GF-D8 (cell line): ENCODE measurements around the gene KCNH3.

Experiments used
- DNase-seq: peaks from one replicate; lab custom pipeline; 2025; lab: John Stamatoyannopoulos, UW

Gene KCNH3

DNA sequence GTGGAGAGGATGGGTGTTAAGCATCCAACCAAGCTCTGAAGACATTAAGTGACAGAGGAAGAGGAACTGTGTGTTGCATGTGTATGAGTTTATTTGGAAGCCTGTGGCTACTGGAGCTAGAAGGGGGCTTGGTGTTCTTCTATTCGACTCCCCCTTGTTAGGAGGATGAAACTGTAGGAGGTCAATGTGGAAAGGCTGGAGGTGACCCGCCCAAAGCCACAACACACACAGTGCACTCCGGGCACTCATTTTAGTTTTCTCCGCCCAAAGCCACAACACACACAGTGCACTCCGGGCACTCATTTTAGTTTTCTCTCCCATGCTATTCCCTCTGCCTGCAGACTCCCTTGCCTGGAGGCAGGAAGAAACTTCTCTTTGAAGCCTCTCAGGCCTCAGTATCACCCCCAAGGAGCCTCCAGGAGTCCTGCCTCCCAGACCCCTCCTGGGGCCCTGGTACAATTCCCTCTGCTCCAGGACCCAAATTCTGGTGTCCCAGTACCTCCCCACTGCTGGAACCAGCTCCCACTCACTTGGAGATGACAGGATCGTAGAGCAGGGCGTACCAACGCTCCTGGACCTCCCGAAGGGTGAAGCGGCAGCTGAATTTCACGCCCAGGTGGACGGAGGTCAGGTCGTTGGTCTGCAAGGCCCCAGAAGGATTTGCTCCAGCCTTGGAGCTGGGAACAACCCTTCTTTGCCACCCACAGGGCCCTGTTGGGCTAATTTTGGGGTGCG, 25.3 kb downstream of the KCNH3 start:
- DNase-seq: no peak

DNA sequence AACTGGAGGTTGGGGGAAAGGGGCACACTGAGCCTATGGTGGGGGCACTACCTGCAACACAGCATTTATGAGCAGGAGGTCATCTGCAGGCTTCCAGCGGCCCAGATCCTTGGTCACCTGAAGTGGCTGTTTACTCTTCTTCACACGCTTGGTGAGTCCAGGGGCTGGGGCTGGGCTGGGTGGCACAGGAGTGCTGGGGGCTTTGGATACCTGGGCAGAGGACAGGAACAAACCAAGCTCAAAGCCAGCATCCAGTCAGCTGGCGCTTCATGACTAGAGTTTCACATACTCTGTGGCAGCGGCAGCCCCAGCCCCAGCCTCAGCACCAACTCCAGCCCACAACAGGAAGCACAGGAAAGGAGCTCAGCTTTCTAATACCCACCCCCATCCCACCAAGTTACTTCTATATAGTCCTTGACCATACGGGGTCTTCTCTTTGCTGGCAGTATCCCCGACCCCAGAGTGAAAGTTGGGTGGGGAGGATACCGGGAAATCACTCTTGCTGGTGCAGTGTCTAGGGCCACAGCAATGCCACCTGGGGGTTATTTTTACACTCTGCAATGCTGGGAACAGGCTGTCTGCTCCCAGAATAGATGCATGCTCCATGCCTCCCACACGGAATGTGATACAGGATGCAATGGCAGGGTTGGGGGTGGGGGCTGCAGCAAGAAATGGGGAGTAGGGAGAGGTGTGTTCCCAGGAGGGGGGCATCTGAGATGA, 26.0 kb downstream of the KCNH3 start:
- no peak for DNase-seq

DNA sequence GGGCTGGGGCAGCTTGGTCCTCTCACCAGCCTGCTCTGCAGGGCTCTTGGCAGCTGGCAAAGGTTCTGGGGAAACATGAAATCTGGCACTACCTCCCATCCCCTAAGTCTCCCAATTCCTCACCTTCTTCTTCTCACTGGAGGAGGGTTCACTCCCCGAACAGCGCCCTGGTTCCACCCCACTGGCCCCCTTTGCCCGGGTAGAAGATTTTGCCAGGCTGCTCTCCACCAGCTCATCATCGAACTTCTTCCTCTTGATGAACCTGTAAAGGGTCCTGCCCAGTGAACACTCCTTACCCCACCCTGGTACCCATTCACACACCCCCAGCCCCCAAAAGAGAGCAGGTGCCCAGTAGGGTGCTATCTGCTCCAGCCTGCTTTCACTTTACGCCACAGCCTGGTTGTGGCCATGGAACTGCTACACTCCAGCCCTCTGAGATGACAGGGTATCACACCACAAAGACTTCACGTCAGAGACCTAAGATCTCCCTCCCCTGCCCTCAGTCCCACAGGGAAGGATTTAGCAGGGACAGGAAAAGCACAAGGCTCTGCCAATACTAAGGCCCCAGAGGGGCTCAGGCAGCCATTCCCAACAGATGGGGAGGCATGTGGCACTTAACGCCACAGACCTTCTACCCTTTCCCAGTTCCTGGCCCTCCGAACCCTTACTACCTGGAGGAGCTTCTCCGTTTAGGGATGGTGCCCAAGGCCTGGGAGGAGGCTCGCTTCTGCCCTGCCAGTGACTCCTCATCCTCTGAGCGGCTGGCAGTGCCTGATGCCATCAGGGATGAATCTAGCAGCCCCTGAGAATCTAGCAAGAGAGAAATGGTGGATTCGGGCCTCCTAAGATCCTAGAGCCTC, 26.8 kb downstream of the KCNH3 start:
- no peak for DNase-seq

DNA sequence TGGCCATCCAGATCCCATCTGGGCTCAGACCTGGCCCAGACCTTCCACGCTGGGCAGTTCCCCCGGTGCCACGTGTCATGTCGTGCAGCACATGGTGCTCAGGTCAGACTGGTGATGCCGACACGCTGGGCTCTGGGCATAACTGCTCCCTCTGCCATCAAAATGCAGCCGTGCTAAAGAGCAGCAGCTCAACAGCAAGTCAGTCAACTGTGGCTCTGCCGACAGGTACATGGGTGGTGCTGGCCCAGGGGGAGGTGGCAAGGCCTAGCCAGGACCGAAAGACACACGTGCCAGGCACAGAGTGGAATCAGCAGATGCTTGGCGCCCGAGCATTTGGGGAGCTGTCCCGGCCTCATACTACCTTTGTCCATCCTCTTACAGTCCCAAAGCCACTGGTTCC, 27.5 kb downstream of the KCNH3 start:
- no peak for DNase-seq

DNA sequence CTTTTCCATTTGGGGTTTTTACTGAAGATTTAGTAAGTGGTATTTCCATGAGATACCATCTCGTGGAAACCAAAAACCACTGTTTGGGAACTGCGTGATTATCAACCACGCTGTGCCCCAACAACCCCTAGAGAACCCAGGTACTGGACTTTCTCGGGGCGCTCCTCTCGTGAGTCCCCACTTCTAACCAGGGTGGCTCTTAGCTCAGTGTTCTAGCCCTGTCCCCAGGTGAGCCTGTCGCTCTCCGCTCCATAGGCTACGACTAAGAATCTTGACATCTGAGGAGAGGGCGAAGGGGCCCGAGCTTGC, 28.4 kb downstream of the KCNH3 start:
- DNase-seq: no peak

DNA sequence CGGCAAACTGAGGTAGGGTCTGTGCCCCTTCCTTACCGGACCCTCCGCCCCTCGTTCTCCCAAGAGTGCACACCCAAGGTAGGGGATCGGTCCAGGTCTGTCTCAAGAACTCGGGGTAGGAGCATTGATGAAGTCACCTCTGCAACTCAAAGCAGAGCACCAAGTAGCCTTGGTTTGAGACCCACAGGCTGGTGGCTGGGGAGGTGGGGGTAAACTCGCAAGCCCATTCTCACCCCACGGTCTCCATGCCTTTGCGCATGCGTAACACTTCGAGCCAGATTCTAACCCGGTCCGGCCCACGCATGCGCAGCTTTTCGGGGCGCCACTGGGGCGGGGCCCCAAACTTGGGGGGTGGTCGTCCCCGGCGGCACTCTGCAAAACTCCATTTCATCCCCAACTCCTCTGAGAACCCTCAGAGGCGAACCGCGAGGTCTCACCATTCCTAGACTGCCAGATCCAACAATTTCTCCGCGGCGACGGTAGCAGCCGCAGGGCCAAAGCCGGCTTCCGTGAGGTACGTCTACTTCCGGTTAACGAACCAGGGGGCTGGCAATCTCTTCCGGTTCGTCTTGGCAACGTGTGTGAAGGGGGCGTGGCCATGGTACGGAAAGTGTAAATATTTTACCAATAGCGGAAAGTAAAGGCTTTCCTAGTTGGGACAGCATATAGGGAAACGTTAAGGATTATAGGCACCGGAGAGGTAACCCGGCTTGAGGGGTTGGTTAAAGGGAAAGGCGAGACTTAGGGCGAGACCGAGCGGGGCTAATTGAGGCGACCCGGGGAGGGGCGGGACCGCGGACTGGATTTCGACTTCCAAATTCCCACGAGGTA, 29.0 kb downstream of the KCNH3 start, which contains the start of gene MCRS1:
Gene MCRS1 (minus strand): TSS at position 532 of the 831 bp plus-strand sequence. CDS start 1,411 bp downstream, outside the sequence.
- peak; percentile 71 for DNase-seq

DNA sequence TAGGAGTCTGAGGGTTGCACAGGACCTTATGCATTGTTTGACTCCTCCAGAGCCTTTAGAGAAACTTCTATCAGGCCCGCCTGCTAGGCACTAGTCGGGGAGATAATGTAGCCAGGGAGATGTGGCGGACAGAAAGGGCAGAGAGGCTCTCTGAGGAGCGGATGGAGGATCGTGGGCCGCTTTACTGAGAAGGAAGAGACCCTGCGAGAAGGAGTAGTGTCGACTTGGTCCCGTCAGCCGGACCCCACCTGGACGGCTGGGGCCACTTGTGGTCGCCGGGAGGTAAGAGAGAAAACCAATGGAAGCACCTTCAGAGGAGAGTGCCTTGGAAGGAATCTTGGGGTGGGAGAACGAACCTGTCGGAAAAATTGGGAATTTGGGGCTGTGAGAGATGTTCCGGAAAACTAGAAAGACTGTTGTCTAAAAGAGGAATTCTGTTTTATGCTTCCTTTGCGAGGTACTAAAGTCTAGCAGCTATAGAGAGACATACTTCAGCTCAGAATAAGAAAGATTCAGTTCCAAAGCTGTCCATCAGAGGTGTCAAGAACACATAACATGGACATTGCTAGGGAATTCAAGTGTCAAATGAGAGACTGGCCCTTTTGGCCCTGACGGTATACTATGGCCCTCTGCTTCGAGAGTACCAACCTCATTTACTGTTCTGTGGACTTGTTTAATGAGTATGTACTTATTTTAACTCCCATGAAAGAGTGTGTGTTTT, 29.8 kb downstream of the KCNH3 start:
- no peak for DNase-seq

DNA sequence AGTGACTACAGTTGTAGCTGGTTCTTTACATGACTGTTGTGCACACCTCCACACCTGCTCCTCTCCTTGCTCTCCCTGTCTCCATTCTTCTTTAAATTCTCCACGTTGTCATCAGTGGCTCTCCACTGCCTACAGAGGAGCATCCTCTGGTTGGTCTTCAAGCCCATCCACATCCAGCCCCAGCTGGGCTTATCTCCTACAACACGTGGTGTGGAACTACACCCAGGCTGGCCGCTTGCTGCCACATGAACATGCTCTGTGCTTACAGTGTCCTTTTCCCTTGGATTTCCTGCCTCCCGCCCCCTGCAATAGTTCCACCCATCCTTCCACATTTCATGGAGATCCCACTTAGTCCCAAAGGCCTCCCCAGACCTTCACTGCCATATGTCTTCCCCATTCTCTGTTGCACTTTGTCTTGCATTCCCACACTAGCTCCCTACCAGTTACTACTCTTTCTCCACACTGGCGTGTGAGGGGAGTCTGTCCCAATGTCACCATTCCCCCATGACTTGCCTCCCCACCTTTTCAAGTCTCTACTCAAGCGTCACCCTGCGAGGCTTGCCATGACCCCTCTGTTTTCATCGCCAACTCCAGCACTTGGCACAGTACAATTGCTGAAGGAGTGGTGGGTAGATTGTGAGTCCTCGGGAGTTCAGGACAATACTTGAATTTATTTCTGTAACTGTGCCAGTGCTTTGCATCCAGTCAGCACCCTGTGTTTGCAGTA, 38.9 kb downstream of the KCNH3 start:
- no peak for DNase-seq

DNA sequence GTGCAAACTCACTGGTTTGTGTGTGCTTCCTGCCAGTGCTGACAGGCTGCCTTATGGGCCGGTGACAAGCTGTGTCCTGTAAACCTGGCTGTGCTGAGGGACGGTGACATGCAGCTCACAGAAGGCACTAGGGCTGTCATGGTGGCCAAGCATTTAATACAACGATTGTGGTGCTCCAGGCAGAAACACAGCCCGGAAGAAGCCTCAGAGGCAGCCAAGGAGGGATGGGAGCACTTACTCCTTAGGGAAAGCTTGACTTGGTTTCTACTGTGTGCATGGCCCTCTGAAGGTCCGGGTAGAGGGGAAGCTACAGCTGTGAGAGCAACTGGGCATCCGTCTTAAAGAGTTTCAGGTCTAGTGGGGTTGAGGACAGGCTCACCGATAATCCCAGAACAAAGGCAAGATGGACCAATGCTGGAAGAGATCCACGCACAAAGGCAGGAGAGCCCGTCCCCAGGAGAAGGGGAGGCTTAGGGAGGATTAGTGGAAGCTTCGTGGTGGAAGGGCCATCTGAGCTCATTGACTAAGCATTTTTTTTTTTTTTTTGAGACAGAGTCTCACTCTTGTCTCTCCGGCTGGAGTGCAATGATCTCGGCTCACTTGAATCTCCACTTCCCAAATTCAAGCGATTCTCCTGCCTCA, 39.8 kb downstream of the KCNH3 start:
- no peak for DNase-seq

DNA sequence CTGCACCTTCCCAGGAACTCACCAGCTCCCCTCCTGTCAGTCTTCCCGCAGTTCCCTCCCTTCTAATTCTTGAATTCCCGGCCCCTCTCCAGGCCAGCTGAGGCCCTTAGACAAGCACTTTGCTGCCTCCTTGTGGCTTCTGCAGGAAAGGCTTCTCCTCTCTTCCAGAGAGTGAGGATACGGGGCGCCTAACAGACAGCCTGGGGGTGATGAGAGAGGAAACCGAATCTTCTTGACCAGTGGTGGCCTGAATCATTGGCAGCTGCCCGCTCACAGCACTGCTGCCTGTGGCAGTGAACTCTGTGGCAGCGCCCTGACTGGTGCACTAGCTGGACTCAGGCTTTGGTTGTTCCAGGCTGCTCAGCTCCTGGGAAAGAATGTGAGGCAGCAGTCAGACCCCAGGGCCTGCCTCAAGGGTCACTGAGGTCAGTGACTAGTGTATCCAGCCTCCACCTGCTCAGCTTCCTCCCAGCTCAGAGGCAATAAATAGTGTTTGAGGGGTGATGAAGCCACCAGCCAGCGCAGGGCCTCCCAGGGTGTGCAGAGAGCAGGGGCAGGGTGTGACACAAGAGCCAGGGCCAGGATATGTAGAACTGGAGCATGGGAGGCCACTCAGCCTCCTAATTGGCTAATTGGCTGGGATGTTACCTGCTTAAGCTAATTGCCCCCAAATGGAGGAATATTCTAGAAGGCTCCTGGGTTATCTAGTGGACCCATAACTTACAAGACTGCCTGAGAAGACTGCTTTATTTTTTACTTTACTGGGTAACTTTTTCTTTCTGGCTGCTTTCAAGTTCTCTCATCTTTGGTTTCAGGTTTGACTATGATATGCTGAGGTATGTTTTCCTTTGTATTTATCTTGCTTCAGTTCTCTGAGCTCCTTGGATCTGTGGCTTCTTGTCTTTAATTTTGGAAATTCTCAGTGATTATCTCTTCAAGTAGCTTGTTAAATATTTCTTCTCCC, 42.0 kb downstream of the KCNH3 start:
- no peak for DNase-seq

DNA sequence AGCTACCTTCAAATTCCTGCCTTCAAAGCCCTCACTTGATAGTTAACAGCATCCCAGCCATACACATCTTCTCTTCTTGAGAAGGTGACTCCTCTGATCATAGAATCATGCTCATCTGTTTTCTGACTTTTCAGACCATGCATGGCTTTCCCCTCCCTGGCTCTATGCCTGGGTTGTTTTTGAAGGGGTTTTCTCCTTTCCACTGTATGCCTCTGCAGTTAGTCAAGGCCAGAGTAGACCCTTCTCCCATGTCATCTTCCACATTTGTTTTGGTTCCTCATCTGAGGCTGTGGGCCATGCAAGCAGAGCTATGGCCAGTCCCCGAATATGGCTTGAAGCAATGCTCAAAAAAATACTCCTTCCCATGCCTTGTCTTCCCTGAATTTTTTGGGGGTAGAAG, 43.4 kb downstream of the KCNH3 start:
- no peak for DNase-seq

DNA sequence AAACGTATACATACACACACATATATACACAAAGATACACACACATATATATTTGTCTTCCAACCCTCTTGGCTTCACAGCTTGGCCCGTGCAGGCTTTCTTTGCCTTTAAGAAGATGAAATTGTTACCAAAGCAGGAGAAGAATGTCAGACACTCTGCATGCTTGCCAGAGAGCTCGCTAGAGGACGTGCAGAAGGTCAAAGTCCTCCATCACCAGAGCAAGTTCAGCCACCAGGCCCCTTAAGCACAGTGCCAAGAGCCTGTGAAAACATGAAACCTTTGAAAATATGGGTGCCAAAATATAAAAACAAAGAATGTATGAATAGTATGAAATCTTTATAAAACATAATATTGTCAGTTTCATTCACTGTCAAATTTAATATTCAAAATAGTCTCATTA, 44.0 kb downstream of the KCNH3 start:
- DNase-seq: no peak

DNA sequence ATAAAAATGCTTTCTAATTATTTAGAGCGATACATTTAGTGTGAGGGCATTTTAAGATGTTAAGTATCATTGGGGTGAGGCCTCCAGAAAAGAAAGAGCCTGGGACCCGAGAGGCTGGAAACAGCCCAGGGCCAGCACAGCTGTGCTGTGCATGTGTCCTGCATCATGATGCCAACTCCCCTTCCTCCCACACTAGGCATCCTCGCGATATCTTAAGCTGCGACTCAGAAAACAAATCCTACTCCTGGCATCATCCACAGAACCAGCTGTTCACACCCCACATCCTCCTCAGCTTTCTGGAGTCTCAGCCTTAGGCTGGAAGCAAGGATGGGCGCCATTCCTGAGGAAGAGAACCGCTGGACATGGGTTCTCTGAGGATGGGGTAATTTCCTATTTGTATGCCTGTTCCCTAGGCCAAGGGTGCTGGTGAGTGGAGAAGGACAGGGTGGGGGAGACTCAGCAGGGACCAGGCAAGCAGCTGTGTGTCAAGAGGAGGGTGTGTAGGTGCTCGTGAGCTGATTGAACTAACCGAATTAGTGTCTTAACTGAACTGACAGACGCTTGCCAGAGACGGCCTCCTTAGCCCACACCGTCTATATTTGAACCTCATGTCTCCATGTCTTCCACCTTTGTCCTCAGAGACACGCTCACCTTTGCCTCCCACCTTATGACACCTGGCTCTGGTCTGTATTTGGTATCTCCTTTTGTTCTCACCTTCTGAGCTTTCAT, 44.7 kb downstream of the KCNH3 start:
- no peak for DNase-seq

DNA sequence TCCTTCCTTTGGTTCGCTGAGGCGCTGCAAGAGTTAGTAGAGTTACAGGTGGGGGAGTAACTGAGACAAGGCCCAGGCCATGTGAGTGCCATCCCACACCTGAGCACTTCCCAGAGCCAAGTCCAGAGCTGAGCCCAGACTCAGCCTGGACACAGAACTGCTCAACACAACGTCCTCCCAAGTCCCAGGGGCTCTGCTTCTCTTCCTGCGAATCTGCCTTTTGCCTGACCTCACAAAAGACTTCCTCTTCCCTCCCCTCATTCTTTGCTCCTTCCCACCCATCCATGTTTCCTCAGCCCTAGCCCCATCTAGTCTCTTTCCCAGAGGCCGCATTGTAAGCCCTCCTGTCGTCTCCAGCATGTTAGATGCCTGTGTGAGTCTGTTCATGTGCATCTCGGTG, 45.8 kb downstream of the KCNH3 start:
- DNase-seq: no peak

DNA sequence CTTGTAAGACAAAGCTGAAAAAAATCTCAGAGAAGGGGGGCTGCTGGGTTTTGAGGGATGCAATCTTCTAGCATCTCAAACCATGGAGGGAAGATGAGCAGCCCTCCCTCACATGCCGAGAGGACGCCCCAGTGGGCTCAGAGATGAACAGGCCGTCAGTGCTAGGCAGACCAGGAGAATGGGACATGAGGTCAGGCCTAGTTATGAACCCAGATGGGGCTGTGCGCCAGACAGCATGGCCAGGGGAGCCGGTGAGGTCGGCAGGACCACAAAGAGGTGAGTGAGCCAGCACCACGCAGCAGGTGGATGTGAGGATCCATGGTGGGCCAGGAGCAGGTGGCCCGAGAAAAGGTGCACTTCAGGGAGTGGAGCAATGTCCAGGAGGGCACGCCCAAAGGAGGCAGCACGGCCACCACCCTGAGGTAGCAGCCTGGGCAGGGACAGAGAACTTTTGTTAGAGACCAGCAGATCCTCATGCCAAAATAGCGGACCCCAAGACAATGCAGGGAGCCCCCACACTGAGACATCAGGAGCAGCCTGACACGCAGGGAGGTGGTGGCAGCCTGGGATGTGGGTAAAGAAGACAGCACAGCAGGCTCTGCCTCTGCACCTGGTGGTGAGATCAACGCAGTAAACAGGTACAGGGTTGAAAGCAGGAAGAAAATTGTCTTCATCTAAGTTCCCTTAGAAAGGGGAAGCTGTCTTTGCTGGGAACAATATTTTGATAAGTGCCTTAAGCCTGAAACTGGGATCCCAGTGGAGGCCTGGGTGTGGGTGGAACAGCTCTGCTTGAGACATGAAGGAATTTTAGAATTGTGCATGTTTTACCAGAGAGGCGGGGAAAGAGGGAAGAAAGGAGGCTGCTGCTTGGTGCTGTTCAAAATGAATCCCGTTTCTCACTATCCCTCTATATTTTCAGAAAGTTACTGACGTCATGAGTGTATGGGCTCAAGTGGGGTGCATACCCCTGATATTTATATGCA, 46.9 kb downstream of the KCNH3 start:
- DNase-seq: no peak

DNA sequence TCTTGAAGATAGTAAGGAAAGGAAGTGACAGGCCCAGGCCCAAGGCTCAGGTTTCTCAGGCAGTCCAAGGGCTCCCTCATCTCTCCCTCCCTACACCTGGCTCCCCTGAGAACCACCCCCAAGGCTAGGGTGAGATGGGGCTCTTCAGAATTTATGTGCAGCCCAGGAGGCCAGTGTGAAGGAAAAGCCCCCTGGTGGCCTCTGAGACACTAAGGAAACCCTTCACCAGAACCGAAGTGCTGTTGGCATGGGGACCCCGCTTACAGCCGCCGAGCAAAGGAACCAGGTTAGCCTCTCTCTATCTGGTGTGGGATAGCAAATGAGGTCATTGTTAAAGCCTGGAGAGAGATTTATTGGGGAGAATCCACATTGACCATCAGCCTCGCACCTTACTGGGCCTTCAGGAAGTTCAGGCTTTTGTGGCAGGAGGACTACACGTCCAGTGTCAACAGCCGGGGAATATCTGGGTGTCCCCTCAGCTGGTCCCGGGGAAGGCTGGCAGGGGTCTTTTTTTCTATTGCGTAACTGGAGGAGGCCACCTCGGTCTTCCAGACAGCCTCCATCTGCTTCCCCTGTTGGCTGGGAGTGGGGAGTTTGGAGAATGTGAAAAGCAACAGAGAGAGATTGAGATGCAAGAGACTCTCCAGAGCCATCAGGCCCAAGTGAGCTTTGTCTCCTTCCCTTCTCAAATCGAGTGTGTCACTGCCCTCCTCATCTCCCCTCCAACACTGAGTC, 48.5 kb downstream of the KCNH3 start:
- DNase-seq: no peak
